ENCODE data around the gene PAK4. TPM values are rescaled to one million over a fixed set of nuclear protein-coding genes. Genes with fewer than 3 reads are reported as not detected.
A peak's percentile ranks its signal among the peaks of the same experiment; 100 is the strongest.
"Not testable (repeated sequence)": the region's sequence is repeated elsewhere in the genome, so short reads cannot be mapped to it uniquely, and the experiment has no call there.

PAK4 gene
- total and polyA plus RNA-seq, 8 donors = 19.4 to 38.4 (median 29.4) TPM

- 86 to 89% methylated on average over 5 of the region's 5 CpGs for WGBS, 2 donors
- TF ChIP-seq CTCF (IDR thresholded peaks at IDR 0.05) = no peak
- intact Hi-C loops (cut with DNase I) = loop anchor here in 1 of 3 donors (10.0 kb wide), 1 partner anchor 108 kb away; the partner anchor contains the start of gene LRFN1
- Histone ChIP-seq H3K4me3 (no peak overlapping the region), H3K36me3 (no peaks in the 10 kb centered on the region), H3K27me3 (no peaks in the 10 kb centered on the region), H3K9me3 (no peaks in the 10 kb centered on the region), H3K4me1 (no peaks in the 10 kb centered on the region), H3K27ac (no peak overlapping the region)
- ATAC-seq (no peak), FAIRE-seq (no peak), DNase-seq (peak in 1 of 6 donors; percentile 5)
These were observed 91.5 kb downstream of the PAK4 start for GRCh38 chr19:39217094-39217493.

- Histone ChIP-seq H3K27ac (no peak overlapping the region), H3K4me1 (no peaks in the 10 kb centered on the region), H3K27me3 (no peaks in the 10 kb centered on the region), H3K4me3 (no peak overlapping the region), H3K36me3 (no peaks in the 10 kb centered on the region), H3K9me3 (no peaks in the 10 kb centered on the region)
- ATAC-seq (no peak), FAIRE-seq (no peak), DNase-seq (no peak)
- WGBS, 2 donors = 89% methylated on average over 15 of the region's 15 CpGs
- TF ChIP-seq CTCF (IDR thresholded peaks at IDR 0.05) = no peak
- intact Hi-C loops (cut with DNase I) = loop anchor here in 1 of 3 donors (10.0 kb wide), 1 partner anchor 106 kb away; the partner anchor contains the start of gene LRFN1
These were observed 92.8 kb downstream of the PAK4 start for GRCh38 chr19:39218230-39219007.

GRCh38 chr19:39219108-39219507 is 93.5 kb downstream of the PAK4 start:
- H3K4me3 ChIP-seq, FAIRE-seq, DNase-seq, H3K36me3 ChIP-seq, H3K9me3 ChIP-seq, H3K27ac ChIP-seq, H3K27me3 ChIP-seq, ATAC-seq, H3K4me1 ChIP-seq: not testable (repeated sequence)
- WGBS, 2 donors = 74 to 82% methylated on average over 10 of the region's 10 CpGs
- intact Hi-C loops (cut with DNase I) = loop anchor here in 1 of 3 donors (10.0 kb wide), 1 partner anchor 106 kb away; the partner anchor contains the start of gene LRFN1

- Histone ChIP-seq H3K36me3 (no peaks in the 10 kb centered on the region), H3K4me1 (no peaks in the 10 kb centered on the region), H3K27ac (no peak overlapping the region), H3K27me3 (no peaks in the 10 kb centered on the region), H3K4me3 (no peak overlapping the region), H3K9me3 (no peaks in the 10 kb centered on the region)
- WGBS, 2 donors = 58 to 60% methylated on average over 4 of the region's 4 CpGs
- no peak for TF ChIP-seq CTCF (IDR thresholded peaks at IDR 0.05)
- intact Hi-C loops (cut with DNase I) = no loop called here
- ATAC-seq (peak in 1 of 4 donors; percentile 36), FAIRE-seq (no peak), DNase-seq (no peak)
These were observed 98.2 kb downstream of the PAK4 start for GRCh38 chr19:39223703-39224279.

- no peak for FAIRE-seq
These were observed 99.3 kb downstream of the PAK4 start for GRCh38 chr19:39224910-39225309.

More at GRCh38 chr19:39224910-39225309, 99.3 kb downstream of the PAK4 start:
- Histone ChIP-seq H3K9me3 (no peaks in the 10 kb centered on the region), H3K27ac (no peak overlapping the region), H3K4me3 (no peak overlapping the region), H3K27me3 (no peaks in the 10 kb centered on the region), H3K4me1 (no peaks in the 10 kb centered on the region), H3K36me3 (no peaks in the 10 kb centered on the region)
- TF ChIP-seq CTCF (IDR thresholded peaks at IDR 0.05) = no peak
- DNase-seq (no peak), ATAC-seq (no peak)
- 69 to 76% methylated on average over 3 of the region's 3 CpGs for WGBS, 2 donors
- intact Hi-C loops (cut with DNase I) = no loop called here

Other genes starting within 250 kb of the PAK4 start
- 10 to 100 TPM in 4 of 6 donors, 1 to 10 TPM in 2; 6.5 to 16.9 (median 10.5) TPM for gene RINL, start 247.5 kb upstream of the PAK4 start, total RNA-seq
- gene RINL, start 247.5 kb upstream of the PAK4 start, polyA plus RNA-seq = 10 to 100 TPM; 17.6 to 26.2 TPM
- 10 to 100 TPM; 16.2 to 27.0 (median 19.0) TPM for gene SIRT2, start 226.2 kb upstream of the PAK4 start, total RNA-seq
- gene SIRT2, start 226.2 kb upstream of the PAK4 start, polyA plus RNA-seq = 10 to 100 TPM; 33.5 to 44.4 TPM
- gene NFKBIB, start 225.8 kb upstream of the PAK4 start, total RNA-seq = 10 to 100 TPM in 2 of 6 donors, 1 to 10 TPM in 4; 6.8 to 14.3 (median 9.3) TPM
- 10 to 100 TPM; 12.3 to 26.8 TPM for gene NFKBIB, start 225.8 kb upstream of the PAK4 start, polyA plus RNA-seq
- under 1 TPM in 5 of 6 donors, not detected in 1; 0.17 to 0.22 (median 0.19) TPM for gene CCER2, start 213.6 kb upstream of the PAK4 start, total RNA-seq
- gene CCER2, start 213.6 kb upstream of the PAK4 start, polyA plus RNA-seq = 1 to 10 TPM; 1.2 to 3.3 TPM
- gene SARS2, start 195.0 kb upstream of the PAK4 start, total RNA-seq = 10 to 100 TPM in 5 of 6 donors, 1 to 10 TPM in 1; 8.8 to 21.8 (median 14.0) TPM
- 10 to 100 TPM; 73.2 to 80.6 TPM for gene SARS2, start 195.0 kb upstream of the PAK4 start, polyA plus RNA-seq
- gene MRPS12, start 194.8 kb upstream of the PAK4 start, total RNA-seq = 10 to 100 TPM in 5 of 6 donors, 1 to 10 TPM in 1; 9.8 to 17.5 (median 14.0) TPM
- gene MRPS12, start 194.8 kb upstream of the PAK4 start, polyA plus RNA-seq = 10 to 100 TPM; 13.8 to 19.5 TPM
- gene FBXO17, start 150.0 kb upstream of the PAK4 start, total RNA-seq = 10 to 100 TPM in 1 of 6 donors, 1 to 10 TPM in 5; 5.8 to 10.1 (median 7.4) TPM
- 10 to 100 TPM; 11.8 to 13.8 TPM for gene FBXO17, start 150.0 kb upstream of the PAK4 start, polyA plus RNA-seq
- gene FBXO27, start 93.2 kb upstream of the PAK4 start, total RNA-seq = 1 to 10 TPM; 2.2 to 5.5 (median 4.3) TPM
- 1 to 10 TPM; 1.0 to 2.6 TPM for gene FBXO27, start 93.2 kb upstream of the PAK4 start, polyA plus RNA-seq
- under 1 TPM in 1 of 6 donors, not detected in 5; 0.09 TPM for gene ACP7, start 41.4 kb upstream of the PAK4 start, total RNA-seq
- gene ACP7, start 41.4 kb upstream of the PAK4 start, polyA plus RNA-seq = under 1 TPM; 0.11 to 0.42 TPM
- 1 to 10 TPM; 1.6 to 8.5 (median 4.1) TPM for gene NCCRP1, start 71.2 kb downstream of the PAK4 start, total RNA-seq
- 1 to 10 TPM in 1 of 2 donors, under 1 TPM in 1; 0.96 to 1.7 TPM for gene NCCRP1, start 71.2 kb downstream of the PAK4 start, polyA plus RNA-seq
- 1,000 to 10,000 TPM; 1,282 to 3,883 (median 2,778) TPM for gene SYCN, start 78.5 kb downstream of the PAK4 start, total RNA-seq
- 1,000 to 10,000 TPM; 1,825 to 2,558 TPM for gene SYCN, start 78.5 kb downstream of the PAK4 start, polyA plus RNA-seq
- not detected for gene IFNL3, start 119.2 kb downstream of the PAK4 start, total RNA-seq
- gene IFNL3, start 119.2 kb downstream of the PAK4 start, polyA plus RNA-seq = not detected
- gene IFNL4, start 123.1 kb downstream of the PAK4 start, total RNA-seq = not detected
- gene IFNL4, start 123.1 kb downstream of the PAK4 start, polyA plus RNA-seq = under 1 TPM in 1 of 2 donors, not detected in 1; 0.09 TPM
- gene IFNL2, start 142.6 kb downstream of the PAK4 start, total RNA-seq = not detected
- not detected for gene IFNL2, start 142.6 kb downstream of the PAK4 start, polyA plus RNA-seq
- not detected for gene IFNL1, start 170.6 kb downstream of the PAK4 start, total RNA-seq
- not detected for gene IFNL1, start 170.6 kb downstream of the PAK4 start, polyA plus RNA-seq
- gene LRFN1, start 195.1 kb downstream of the PAK4 start, total RNA-seq = 1 to 10 TPM; 1.7 to 2.3 (median 2.2) TPM
- 1 to 10 TPM in 1 of 2 donors, under 1 TPM in 1; 0.77 to 1.6 TPM for gene LRFN1, start 195.1 kb downstream of the PAK4 start, polyA plus RNA-seq
- gene GMFG, start 210.3 kb downstream of the PAK4 start, total RNA-seq = 10 to 100 TPM in 2 of 6 donors, 1 to 10 TPM in 4; 1.7 to 17.3 (median 5.9) TPM
- 10 to 100 TPM; 16.1 to 17.3 TPM for gene GMFG, start 210.3 kb downstream of the PAK4 start, polyA plus RNA-seq
- gene SAMD4B, start 216.6 kb downstream of the PAK4 start, total RNA-seq = 10 to 100 TPM; 24.1 to 46.4 (median 30.8) TPM
- gene SAMD4B, start 216.6 kb downstream of the PAK4 start, polyA plus RNA-seq = 100 to 1,000 TPM; 103 to 106 TPM